K562 (cell line): ENCODE data around the gene KIAA0319L. TPM values are rescaled to one million over a fixed set of nuclear protein-coding genes. Genes with fewer than 3 reads are reported as not detected.

Experiments
- ATAC-seq: fragments of 200-7000 bp; cut with Tn5 transposase; 3 replicates; pipeline ENCODE4 v1.9.1; 2020; ENCODE audit warnings: moderate library complexity
- BruUV-seq: library from RNA; stranded (reverse); fragments of 400-500 nt; replicated peaks from 2 replicates; lab custom pipeline; 2021; lab: Mats Ljungman, UMichigan
- CTCF ChIA-PET: fragments of 300-600 bp; formaldehyde crosslinking; extraction: SDS; loops from one replicate; lab custom pipeline; 2021; ENCODE audit warnings: low intra/inter-chr PET ratio; lab: Yijun Ruan, JAX
- POLR2A ChIA-PET: fragments of 300-600, 350-650 bp; sonication (Branson Sonifier 250); formaldehyde crosslinking; extraction: SDS; loops from one replicate; lab custom pipeline; 2021; ENCODE audit warnings: antibody characterized with exemption, inconsistent platforms; lab: Yijun Ruan, JAX
- DNase-seq, 4 experiments: peaks; one replicate each; pipeline versions ENCODE4 v3.0.0 to v3.0.0-alpha.2; 2011 to 2018; ENCODE audit warnings: low spot score in 3 of 4, mixed read lengths in 3 of 4; ENCODE audit errors: extremely low read depth in 1 of 4
- FAIRE-seq: peaks from 2 replicates; lab custom pipeline; 2011; peaks lifted over from hg19 to GRCh38; lab: Jason Lieb, UNC
- H2AFZ ChIP-seq: 2 replicates; pipeline ENCODE4 v1.6.0; 2011; ENCODE audit warnings: low read depth, low read length, control low read depth, inconsistent platforms
- H3K27ac ChIP-seq: fragments of 200-600 bp; 3 replicates; pipeline ENCODE4 v1.8.0; 2011; ENCODE audit warnings: low read depth, mild to moderate bottlenecking, control low read depth, inconsistent platforms, low read length, moderate library complexity, mixed read lengths; ENCODE audit errors: extremely low read depth
- H3K27me3 ChIP-seq, 2 experiments: fragments of 300-600 bp in 1 of 2; 2 replicates in 1 of 2; 3 replicates in 1 of 2; pipeline versions ENCODE4 v1.6.0 to v1.8.0; 2011; ENCODE audit warnings: inconsistent platforms in 2 of 2, low read length in 2 of 2, mild to moderate bottlenecking in 1 of 2, mixed read lengths in 1 of 2, moderate library complexity in 1 of 2; ENCODE audit not compliant: control insufficient read depth in 2 of 2, insufficient read depth in 2 of 2
- H3K36me3 ChIP-seq: fragments of 300-600 bp; 3 replicates; pipeline ENCODE4 v1.8.0; 2011; ENCODE audit warnings: mild to moderate bottlenecking, low read length, inconsistent platforms; ENCODE audit not compliant: control insufficient read depth, insufficient read depth
- H3K4me1 ChIP-seq, 2 experiments: fragments of 200-600 bp in 1 of 2; replicated peaks in 1 of 2; 2 replicates in 1 of 2; 3 replicates in 1 of 2; pipeline versions ENCODE4 v1.5.1 to v1.8.0; 2011; ENCODE audit warnings: inconsistent platforms in 2 of 2, low read length in 2 of 2, mild to moderate bottlenecking in 1 of 2, mixed read lengths in 1 of 2, moderate library complexity in 1 of 2; ENCODE audit not compliant: control insufficient read depth in 2 of 2, insufficient read depth in 2 of 2
- H3K4me2 ChIP-seq: 2 replicates; pipeline ENCODE4 v1.6.1; 2011; ENCODE audit warnings: low read length, control low read depth, inconsistent platforms, mixed read lengths; ENCODE audit not compliant: insufficient read depth
- H3K4me3 ChIP-seq: fragments of 200-600 bp; sonication (generic), shearing (Covaris generic); 2 replicates; pipeline ENCODE4 v1.5.1; 2016; ENCODE audit warnings: control low read depth, inconsistent platforms
- H3K79me2 ChIP-seq: fragments of 200-600 bp; 3 replicates; pipeline ENCODE4 v1.8.0; 2011; ENCODE audit warnings: low read length, inconsistent platforms; ENCODE audit not compliant: control insufficient read depth, insufficient read depth
- H3K9ac ChIP-seq, 2 experiments: 2 replicates each; pipeline versions ENCODE4 v1.6.0 to v1.6.1; 2011; ENCODE audit warnings: low read depth in 2 of 2, low read length in 2 of 2, control low read depth in 1 of 2, inconsistent platforms in 1 of 2, mild to moderate bottlenecking in 1 of 2, mixed read lengths in 1 of 2; ENCODE audit not compliant: insufficient read depth in 1 of 2
- H3K9me1 ChIP-seq: one replicate; pipeline ENCODE4 v1.6.0; 2011; ENCODE audit warnings: inconsistent platforms, mild to moderate bottlenecking, low read length, moderate library complexity; ENCODE audit not compliant: control insufficient read depth, insufficient read depth
- H3K9me3 ChIP-seq: replicated peaks from 2 replicates; pipeline ENCODE4 v1.5.1; 2011; ENCODE audit warnings: low read depth, low read length, inconsistent platforms; ENCODE audit not compliant: control insufficient read depth, insufficient read depth
- H4K20me1 ChIP-seq: replicated peaks from 2 replicates; pipeline ENCODE4 v1.6.1; 2011; ENCODE audit warnings: low read length, inconsistent platforms, mixed read lengths; ENCODE audit not compliant: control insufficient read depth, insufficient read depth
- PPARD ChIP-seq: fragments of 250-450 bp; sonication (Bioruptor Pico); IDR thresholded peaks from 2 replicates; pipeline ENCODE4 v1.8.0; 2022; ENCODE audit warnings: inconsistent platforms, mild to moderate bottlenecking, moderate library complexity
- RFX1 ChIP-seq: fragments of 450-650 bp; IDR thresholded peaks from 2 replicates; pipeline ENCODE4 v1.6.1; 2016; ENCODE audit warnings: mild to moderate bottlenecking, moderate library complexity
- VEZF1 ChIP-seq: fragments of 200-800 bp; sonication (Bioruptor generic); IDR thresholded peaks from 2 replicates; pipeline ENCODE4 v1.6.1; 2017; ENCODE audit warnings: missing genetic modification characterization, missing compliant biosample characterization
- ZNF740 ChIP-seq, 3 experiments: fragments of 200-800 bp in 1 of 3; sonication (Bioruptor generic) in 1 of 3; sonication (generic) in 1 of 3; formaldehyde crosslinking in 1 of 3; IDR thresholded peaks; 2 replicates each; pipeline versions ENCODE4 v1.6.1 to v1.8.0; 2016 to 2022; ENCODE audit warnings: mild to moderate bottlenecking in 2 of 3, missing compliant biosample characterization in 2 of 3, missing genetic modification characterization in 2 of 3, missing genetic modification reagents in 1 of 3
- WGBS: fragments of 100-300 bp; shearing (Covaris generic); methylation state at CpG from one replicate; pipeline ENCODE4 v1.1.6; 2016; ENCODE audit warnings: low coverage, mixed read lengths; ENCODE audit not compliant: insufficient coverage; ENCODE audit errors: missing lambda C conversion rate; 5-methylcytosine and 5-hydroxymethylcytosine counted together
- in situ Hi-C: fragments of 300-500 bp; cut with MboI; formaldehyde crosslinking; loops from 4 replicates; pipeline ENCODE4 v1.15.0; 2018; ENCODE audit warnings: inconsistent platforms, mixed read lengths
- intact Hi-C: fragments of 100-400 bp; cut with micrococcal nuclease; formaldehyde crosslinking; loops from 2 replicates; pipeline ENCODE4 v1.14.2; 2022
- polyA plus RNA-seq, 8 experiments: library from polyadenylated mRNA; depleted of rRNA in 4 of 8; stranded (reverse) in 5 of 8; unstranded in 3 of 8; fragments of >200 nt; fragmentation: Nextera tagmentation in 2 of 8; fragmentation: Illumina TruSeq in 1 of 8; extraction: Ambion mirVana in 2 of 8; extraction: Trizol in 1 of 8; gene quantifications; 2 replicates each; pipeline versions ENCODE4 v1.2.1 to v1.2.3, GENCODE V29; 2011 to 2014; ENCODE audit warnings: inconsistent platforms in 1 of 8, missing spikeins in 1 of 8
- total RNA-seq, 7 experiments: library from RNA; depleted of rRNA in 6 of 7; stranded (reverse); fragments of >200 nt in 6 of 7; fragmentation: Illumina TruSeq in 2 of 7; extraction: Trizol in 2 of 7; gene quantifications; 2 replicates each; pipeline versions ENCODE4 v1.2.1 to v1.2.3, GENCODE V29; 2011 to 2021; ENCODE audit warnings: low replicate concordance in 1 of 7

Gene KIAA0319L
- total and polyA plus RNA-seq, 9 of the 15 experiments (the other 6 are each of a cell fraction or from before 2014, with no cell fraction given) = 2.4 to 51.7 (median 27.4) TPM

- DNase-seq (peak in 1 of 4 experiments; percentile 28), ATAC-seq (no peak), FAIRE-seq (no peak)
- Histone ChIP-seq H3K4me3 (no peak overlapping the region), H3K36me3 (peaks cover 42% of the 10 kb centered on the region; the same call in 2 of the 3 replicates), H3K9me1 (no peaks in the 10 kb centered on the region), H3K27ac (no peak overlapping the region), H3K4me2 (no peak overlapping the region), H3K9me3 (no peaks in the 10 kb centered on the region), H3K27me3 (no peaks in the 10 kb centered on the region), H3K9ac (no peak overlapping the region), H2AFZ (no peak overlapping the region), H4K20me1 (0 out of 2 replicates have a peak, but pooled peaks cover 10% of the 10 kb centered on the region), H3K79me2 (peaks cover 39% of the 10 kb centered on the region), H3K4me1 (peaks cover 17 to 41% of the 10 kb centered on the region in 2 experiments)
- WGBS = 79% methylated on average over 7 of the region's 7 CpGs
- CTCF ChIA-PET = no interaction called here
- TF ChIP-seq PPARD (CRISPR knock-in tag) (no peak), ZNF740 (CRISPR knock-in tag; IDR thresholded peaks at IDR 0.05) (no peak; the same call in none of the 2 replicates), ZNF740 (tag; IDR thresholded peaks at IDR 0.05) (peak in 1 of 2 experiments; percentile 39; a peak in 1 of 4 replicates), VEZF1 (peak; percentile 42; the same call in 1 of the 2 replicates), RFX1 (peak; percentile 76; the same call in 1 of the 2 replicates)
- BruUV-seq = no TSS peak
- in situ Hi-C loops (no loop called here), intact Hi-C loops (loop anchor here (5.0 kb wide), 2 partner anchors 367 to 702 kb away; partner anchors contain the start of genes SFPQ and SMIM12)
- POLR2A ChIA-PET = interaction anchor here (0.7 to 1.5 kb wide), 3 partner anchors 9 to 210 kb away, joined by 3 to 10 read pairs (median 3); partner anchors contain the start of gene CLSPN
These were observed 2.2 kb upstream of the KIAA0319L start for GRCh38 chr1:35559317-35559944.
